ENCODE data around the gene NAB2.
"Not testable (repeated sequence)": the region's sequence is repeated elsewhere in the genome, so short reads cannot be mapped to it uniquely, and the experiment has no call there.

The NAB2 gene

GRCh38 chr12:57069523-57069922 is 19.4 kb upstream of the NAB2 start:
- no peak for DNase-seq

- DNase-seq: no peak
Observed at GRCh38 chr12:57072661-57073060, 16.3 kb upstream of the NAB2 start.

- DNase-seq: not testable (repeated sequence)
Observed at GRCh38 chr12:57073566-57074450, 15.1 kb upstream of the NAB2 start.

DNA sequence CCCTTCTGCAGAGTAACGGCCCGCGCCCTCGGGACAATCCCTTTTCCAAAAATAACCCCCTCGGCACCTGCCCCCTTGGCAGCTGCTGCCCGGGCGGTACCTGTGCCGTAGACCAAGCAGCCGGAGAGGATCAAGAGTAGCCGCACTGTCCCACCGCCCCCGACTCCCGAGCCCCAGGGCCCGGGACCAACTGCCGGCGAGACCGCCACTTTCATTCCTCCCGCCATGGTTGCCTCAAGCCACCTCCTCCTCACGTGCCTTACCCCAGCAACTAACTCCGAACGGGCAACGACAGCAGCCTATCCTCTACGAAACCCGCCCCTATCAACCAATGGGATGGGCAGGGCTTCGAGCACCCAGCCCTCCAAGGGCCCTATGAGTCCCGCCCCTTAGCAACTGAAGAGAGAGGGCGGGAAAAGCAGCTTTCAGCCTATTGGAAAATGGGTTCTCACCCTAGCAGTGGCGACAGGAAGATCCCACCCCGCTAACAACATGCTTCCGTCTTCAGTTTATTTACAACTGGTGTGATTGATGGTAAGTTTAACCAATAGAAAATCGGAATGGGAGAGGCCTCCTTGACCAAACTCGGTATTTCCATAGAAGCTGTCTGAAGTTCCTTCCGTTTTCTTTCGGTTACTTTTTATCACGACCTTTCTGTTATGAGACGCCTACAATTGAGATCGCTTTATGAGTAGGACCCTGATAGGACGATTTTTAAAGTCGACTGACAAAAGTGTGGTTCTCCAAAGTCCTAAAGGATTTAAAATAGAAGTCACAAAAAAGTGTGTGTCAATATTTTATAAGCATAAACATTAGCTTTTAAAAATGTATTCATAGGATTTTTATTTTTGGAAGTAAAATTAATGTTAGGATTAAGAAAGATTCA is 10.2 kb upstream of the NAB2 start, which contains the start of gene NEMP1:
TSS of gene NEMP1 (minus strand) at position 273 of the 886 bp plus-strand sequence. CDS start at position 227, 46 bp downstream.
- peak; percentile 98 for DNase-seq

DNA sequence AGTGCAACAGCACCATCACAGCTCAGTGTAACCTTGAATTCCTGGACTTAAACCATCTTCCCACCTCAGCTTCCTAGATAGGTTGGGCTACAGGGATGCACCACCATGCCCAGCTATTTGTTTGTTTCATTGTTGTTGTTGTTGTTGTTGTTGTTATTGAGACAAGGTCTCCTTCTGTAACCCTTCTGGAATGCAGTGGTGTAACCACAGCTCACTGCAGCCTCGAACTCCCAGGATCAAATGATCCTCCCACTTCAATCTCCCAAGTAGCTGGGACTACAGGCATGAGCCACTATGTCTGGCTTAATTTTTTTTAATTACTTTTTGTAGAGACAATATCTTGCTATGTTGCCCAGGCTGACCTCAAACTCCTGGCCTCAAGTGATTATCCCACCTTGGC is 9.1 kb upstream of the NAB2 start:
- DNase-seq: no peak

DNA sequence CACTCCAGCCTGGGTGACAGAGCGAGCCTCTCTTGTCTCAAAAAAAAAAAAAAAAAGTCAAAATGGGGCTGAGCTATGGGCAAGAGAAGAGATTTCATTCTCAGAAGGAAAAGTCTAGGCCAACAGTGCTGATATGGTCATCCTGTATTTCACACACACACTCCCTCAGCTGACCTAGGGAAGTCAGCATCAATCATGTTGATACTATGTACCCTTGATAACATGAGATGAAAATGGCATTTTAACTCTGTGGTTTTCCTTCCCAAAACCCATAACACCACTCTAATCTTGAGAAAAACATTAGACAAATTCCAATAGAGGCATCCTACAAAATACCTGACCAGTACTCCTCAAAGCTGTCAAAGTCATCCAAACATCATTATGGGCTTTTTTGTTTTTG is 8.1 kb upstream of the NAB2 start:
- no peak for DNase-seq

DNA sequence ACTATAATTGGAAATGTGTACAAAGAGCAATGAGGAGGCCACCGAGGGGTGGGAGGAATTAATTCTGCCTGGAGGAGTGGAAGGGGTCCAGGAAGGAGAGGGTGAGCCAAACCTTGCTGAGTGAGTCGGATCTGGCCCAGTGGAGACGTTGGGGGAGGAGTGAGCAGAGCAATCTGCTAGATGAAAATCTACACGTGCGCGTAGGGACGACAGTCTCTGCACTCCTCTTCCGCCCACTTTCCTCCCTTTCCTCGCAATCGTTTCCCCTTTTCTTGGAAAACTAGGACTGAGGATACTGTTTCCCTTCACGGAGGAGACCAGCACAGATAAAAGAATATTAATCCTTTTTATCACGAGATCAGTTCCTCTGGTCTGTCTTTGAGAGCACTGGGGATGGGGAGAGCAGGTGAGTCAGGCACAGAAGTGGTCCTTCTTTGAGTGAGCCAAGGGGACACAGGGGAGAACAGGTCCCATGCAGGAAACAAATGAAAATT is 2.9 kb upstream of the NAB2 start:
- no peak for DNase-seq

- no peak for DNase-seq
Observed at GRCh38 chr12:57086493-57087009, 2.4 kb upstream of the NAB2 start.

GRCh38 chr12:57087010-57087690 is 1.8 kb upstream of the NAB2 start:
- DNase-seq: no peak

- peak; percentile 34 for DNase-seq
Observed at GRCh38 chr12:57087691-57088353, 1.1 kb upstream of the NAB2 start.

GRCh38 chr12:57089271-57090245 is 644 bp downstream of the NAB2 start:
- no peak for DNase-seq

DNA sequence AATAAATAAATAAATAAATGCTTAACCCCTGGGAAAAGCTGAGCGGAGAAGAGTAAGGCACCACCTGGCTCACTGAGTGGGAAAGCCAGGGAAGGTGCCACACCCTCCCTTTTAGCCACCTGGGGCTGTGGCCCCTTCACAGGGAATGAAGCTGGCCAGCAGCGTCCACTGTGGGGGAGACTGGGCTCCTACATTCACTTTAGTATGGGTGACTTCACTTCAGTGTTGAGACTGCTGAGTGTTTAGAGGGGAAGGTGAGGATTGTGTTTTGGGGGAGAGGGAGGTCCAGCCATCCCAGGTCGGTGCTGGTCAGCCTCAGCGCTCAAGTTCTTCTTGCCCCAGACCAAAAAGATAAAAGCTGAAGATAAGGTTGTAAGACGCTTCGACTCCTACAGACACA is 1.6 kb downstream of the NAB2 start:
- DNase-seq: no peak

GRCh38 chr12:57090924-57091637 is 2.2 kb downstream of the NAB2 start:
- DNase-seq: no peak

GRCh38 chr12:57091638-57092528 is 3.0 kb downstream of the NAB2 start:
- no peak for DNase-seq

- DNase-seq: no peak
Observed at GRCh38 chr12:57092529-57092862, 3.6 kb downstream of the NAB2 start.

GRCh38 chr12:57092876-57093414 is 4.0 kb downstream of the NAB2 start:
- DNase-seq: no peak

DNA sequence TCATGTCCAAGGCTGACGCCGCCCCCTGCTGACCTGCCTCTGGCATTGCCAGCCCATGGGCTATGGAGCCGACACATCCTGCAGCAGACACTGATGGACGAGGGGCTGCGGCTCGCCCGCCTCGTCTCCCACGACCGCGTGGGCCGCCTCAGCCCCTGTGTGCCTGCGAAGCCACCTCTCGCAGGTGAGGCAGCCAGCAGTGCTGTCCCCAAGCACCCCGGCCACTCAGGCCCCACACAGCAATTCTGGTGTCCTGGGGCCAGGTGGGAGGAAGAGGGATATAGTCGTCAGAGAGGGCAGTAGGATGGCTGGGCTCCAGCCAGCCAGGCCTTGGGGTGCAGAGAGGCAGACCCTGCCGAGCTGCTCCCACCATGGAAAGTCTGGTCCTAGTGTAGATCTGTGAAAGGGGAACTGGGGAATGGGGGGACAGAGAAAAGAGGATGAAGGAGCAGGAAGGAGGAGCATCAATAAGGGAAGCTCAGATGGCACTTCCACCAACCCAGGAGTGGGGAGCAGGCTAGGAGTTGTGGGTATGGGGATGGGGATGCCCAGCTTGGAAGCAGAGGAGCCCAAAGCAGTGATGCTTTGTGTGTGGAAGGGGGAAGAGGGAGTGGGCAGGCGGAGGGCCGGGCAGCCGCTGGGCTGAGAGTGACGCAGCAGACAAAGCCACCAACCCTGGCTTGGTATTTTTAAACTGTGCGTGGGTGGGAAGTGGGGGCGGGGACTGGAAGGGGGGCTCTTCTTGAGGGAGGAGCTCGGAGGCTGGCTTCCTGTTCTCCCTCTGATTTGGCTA is 4.7 kb downstream of the NAB2 start:
- no peak for DNase-seq
